LNCaP clone FGC (cell line): ENCODE results near the gene COL4A5.

Experiments
- DNase-seq: peaks from one replicate; pipeline ENCODE4 v3.0.0-alpha.2; 2011; ENCODE audit warnings: low read depth
- H3K4me3 ChIP-seq: 2 replicates; pipeline ENCODE4 v1.5.1; 2011; ENCODE audit warnings: mild to moderate bottlenecking, low read depth, low read length, control low read depth
- CTCF ChIP-seq: IDR thresholded peaks from 2 replicates; pipeline ENCODE4 v1.5.1; 2012; ENCODE audit warnings: mild to moderate bottlenecking; ENCODE audit not compliant: control insufficient read depth, insufficient read depth; ENCODE audit errors: extremely low read depth

COL4A5 gene

DNA sequence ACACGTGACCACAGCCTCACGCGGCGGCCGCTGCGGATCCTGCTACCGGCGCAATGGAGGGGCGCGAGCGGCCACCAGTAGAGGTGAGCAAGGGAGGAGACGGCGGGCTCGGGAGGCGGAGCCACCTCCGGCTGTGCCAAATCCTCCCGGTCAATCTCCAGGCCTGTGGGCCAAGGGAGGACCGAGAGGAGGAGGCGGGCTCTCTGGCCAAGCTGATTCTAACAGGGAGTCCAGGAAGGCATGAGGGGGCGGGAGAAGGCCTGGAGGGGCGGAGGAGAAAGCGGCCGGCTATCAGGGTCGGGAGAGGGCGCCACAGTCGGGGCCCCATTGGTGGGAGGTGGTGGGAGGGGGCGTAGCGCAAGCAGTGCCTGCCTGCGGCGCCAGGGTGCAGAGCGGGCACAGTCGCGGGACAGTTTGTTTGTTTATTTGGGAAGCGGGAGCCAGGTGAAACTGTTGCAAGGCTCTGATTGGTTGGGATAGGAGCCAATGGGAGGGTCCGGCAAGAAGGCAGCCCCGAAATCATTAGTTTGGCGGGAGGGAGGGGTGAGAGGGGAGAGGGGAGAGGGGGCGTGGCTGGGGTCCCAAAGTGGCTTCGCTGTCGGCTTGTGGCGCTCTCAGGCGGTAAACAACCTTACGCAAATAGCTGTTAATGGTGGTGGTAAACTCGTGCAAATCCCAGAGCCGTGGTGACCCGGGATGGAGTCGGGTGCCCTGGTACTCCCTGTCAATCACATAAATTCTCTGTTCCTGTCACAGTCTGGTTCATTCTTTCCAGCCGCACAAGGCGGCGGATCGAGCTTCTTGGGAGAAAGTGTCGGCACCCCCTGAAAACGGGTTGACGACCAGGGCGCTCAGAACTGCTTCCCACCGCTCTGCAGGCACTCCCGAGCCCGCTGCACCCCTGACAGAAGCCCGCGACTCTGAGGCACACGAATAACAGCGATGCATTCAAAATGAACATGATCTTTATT is 297.2 kb downstream of the COL4A5 start, which contains the start of gene IRS4:
TSS of gene IRS4 (minus strand) at position 55 of the 971 bp plus-strand sequence.
- peak; percentile 6 for DNase-seq
- TF ChIP-seq CTCF = 0 out of 2 replicates have a peak, but pooled peaks have one; percentile 11
- H3K4me3 ChIP-seq = peak within 1 kb of the TSS; percentile 45

DNA sequence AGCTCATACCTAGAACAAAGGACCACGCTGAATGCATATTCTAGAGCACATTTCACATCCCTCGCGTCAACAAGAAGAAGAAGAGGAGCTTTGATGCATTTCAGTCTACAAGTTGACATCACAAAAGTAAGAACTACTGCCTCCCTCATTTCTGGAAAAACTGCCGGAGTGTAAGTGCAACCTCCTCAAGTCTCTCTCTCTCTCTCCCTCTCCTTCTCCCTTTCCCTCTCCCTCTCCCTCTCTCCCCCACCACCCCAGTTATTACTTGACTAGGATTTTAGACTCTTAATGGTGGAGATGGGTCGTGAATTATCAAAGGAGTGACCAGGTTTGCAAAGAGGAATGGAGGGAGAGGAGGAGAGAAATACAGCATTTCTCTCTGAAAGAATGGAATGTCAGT is 298.1 kb downstream of the COL4A5 start:
- no peak for TF ChIP-seq CTCF
- no peak overlapping the region for H3K4me3 ChIP-seq
- DNase-seq = no peak

DNA sequence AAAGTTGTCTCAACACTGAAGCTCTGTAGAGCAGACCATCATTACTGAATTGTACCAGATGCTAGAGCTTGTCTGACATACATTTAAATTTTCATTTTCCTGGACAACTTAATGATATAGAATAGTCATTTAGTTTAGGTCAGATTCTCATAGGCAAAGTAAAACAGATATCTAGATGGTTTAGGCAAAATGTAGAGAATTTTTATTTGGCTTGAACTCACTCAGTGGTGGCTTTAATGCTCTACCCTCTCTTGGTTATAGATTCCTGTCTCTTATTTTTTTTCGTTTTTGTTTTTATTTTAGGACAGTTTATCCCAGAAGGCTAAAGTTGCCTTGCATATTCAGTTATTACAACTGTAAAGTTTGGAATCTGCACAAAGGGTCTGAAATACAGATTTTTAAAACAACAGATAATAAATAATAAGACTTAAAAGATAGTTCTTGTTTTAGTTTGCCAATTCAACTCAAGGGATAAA is 300.7 kb downstream of the COL4A5 start:
- no peak overlapping the region for H3K4me3 ChIP-seq
- DNase-seq = no peak
- TF ChIP-seq CTCF = no peak
